HepG2 (cell line): ENCODE measurements around the gene TNFAIP8L2. TPM values are rescaled to one million over a fixed set of nuclear protein-coding genes. Genes with fewer than 3 reads are reported as not detected.
A peak's percentile ranks its signal among the peaks of the same experiment; 100 is the strongest.

Experiments
- CC2D1A ChIP-seq: sonication (generic); formaldehyde crosslinking; IDR thresholded peaks from 2 replicates; pipeline ENCODE4 v1.8.1; 2023; ENCODE audit warnings: mild to moderate bottlenecking, missing genetic modification reagents
- CREB1 ChIP-seq, 2 experiments: fragments of 450-650 bp in 1 of 2; IDR thresholded peaks; 2 replicates each; pipeline ENCODE4 v1.6.1; 2016 to 2017; ENCODE audit warnings: control low read depth in 1 of 2, mild to moderate bottlenecking in 1 of 2, missing compliant biosample characterization in 1 of 2, missing genetic modification characterization in 1 of 2
- ELF3 ChIP-seq: IDR thresholded peaks from 2 replicates; pipeline ENCODE4 v1.6.1; 2016; ENCODE audit warnings: missing genetic modification reagents, missing compliant biosample characterization
- FIP1L1 ChIP-seq: fragments of 200-400 bp; formaldehyde crosslinking; IDR thresholded peaks from 2 replicates; pipeline ENCODE4 v1.6.1; 2018; ENCODE audit warnings: low read depth, mild to moderate bottlenecking, low read length, moderate library complexity, borderline replicate concordance; ENCODE audit not compliant: insufficient read depth
- HDAC1 ChIP-seq: sonication (generic); formaldehyde crosslinking; IDR thresholded peaks from 2 replicates; pipeline ENCODE4 v1.5.1; 2020; ENCODE audit warnings: mild to moderate bottlenecking, missing genetic modification reagents
- NFYB ChIP-seq: sonication (generic); formaldehyde crosslinking; IDR thresholded peaks from 2 replicates; pipeline ENCODE4 v1.4.0; 2020; ENCODE audit warnings: missing genetic modification reagents
- RBM22 ChIP-seq: fragments of 200-400 bp; formaldehyde crosslinking; optimal IDR thresholded peaks from 2 replicates; pipeline ENCODE3; 2017; ENCODE audit warnings: mild to moderate bottlenecking, low read length, moderate library complexity
- RXRB ChIP-seq: IDR thresholded peaks from 2 replicates; pipeline ENCODE4 v1.6.1; 2016; ENCODE audit warnings: borderline replicate concordance, missing genetic modification reagents, missing compliant biosample characterization
- SIX1 ChIP-seq: sonication (generic); formaldehyde crosslinking; IDR thresholded peaks from 2 replicates; pipeline ENCODE4 v1.4.0; 2020; ENCODE audit warnings: missing genetic modification reagents, borderline replicate concordance
- TBL1XR1 ChIP-seq: fragments of 150-350 bp; IDR thresholded peaks from 2 replicates; pipeline ENCODE4 v1.6.1; 2014; ENCODE audit warnings: borderline replicate concordance, low read length; ENCODE audit not compliant: partially characterized antibody
- YY1 ChIP-seq: IDR thresholded peaks from 2 replicates; pipeline ENCODE4 v1.6.1; 2011; ENCODE audit warnings: low read length, low read depth, moderate library complexity, mild to moderate bottlenecking; ENCODE audit not compliant: insufficient read depth, insufficient replicate concordance
- ZBTB1 ChIP-seq: sonication (generic); formaldehyde crosslinking; IDR thresholded peaks from 2 replicates; pipeline ENCODE4 v1.4.0; 2020; ENCODE audit warnings: missing genetic modification reagents, borderline replicate concordance
- ZEB1 ChIP-seq: IDR thresholded peaks from 2 replicates; pipeline ENCODE4 v1.6.1; 2012; ENCODE audit warnings: mild to moderate bottlenecking, low read depth, inconsistent platforms; ENCODE audit not compliant: insufficient replicate concordance
- ZFP82 ChIP-seq: sonication (generic); formaldehyde crosslinking; IDR thresholded peaks from 2 replicates; pipeline ENCODE4 v1.5.1; 2020; ENCODE audit warnings: mild to moderate bottlenecking, missing genetic modification reagents, borderline replicate concordance
- ZKSCAN5 ChIP-seq: sonication (generic); formaldehyde crosslinking; IDR thresholded peaks from 2 replicates; pipeline ENCODE4 v1.5.1; 2020; ENCODE audit warnings: mild to moderate bottlenecking, missing genetic modification reagents
- ZNF263 ChIP-seq: sonication (generic); formaldehyde crosslinking; IDR thresholded peaks from 2 replicates; pipeline ENCODE4 v1.4.0; 2020; ENCODE audit warnings: missing genetic modification reagents
- ZNF441 ChIP-seq: sonication (generic); formaldehyde crosslinking; IDR thresholded peaks from 2 replicates; pipeline ENCODE4 v1.7.0; 2021; ENCODE audit warnings: missing genetic modification reagents, borderline replicate concordance
- ZNF451 ChIP-seq: sonication (generic); formaldehyde crosslinking; IDR thresholded peaks from 2 replicates; pipeline ENCODE4 v1.5.0; 2020; ENCODE audit warnings: mild to moderate bottlenecking, missing genetic modification reagents
- ZNF749 ChIP-seq: sonication (generic); formaldehyde crosslinking; IDR thresholded peaks from 2 replicates; pipeline ENCODE4 v1.8.0; 2022; ENCODE audit warnings: mild to moderate bottlenecking, missing genetic modification reagents, moderate library complexity, borderline replicate concordance
- polyA plus RNA-seq, 8 experiments: library from polyadenylated mRNA; depleted of rRNA in 3 of 8; stranded (reverse) in 7 of 8; unstranded in 1 of 8; fragments of >200 nt; fragmentation: Illumina TruSeq in 4 of 8; extraction: Trizol in 4 of 8; gene quantifications; 2 replicates each; pipeline versions ENCODE4 v1.2.1 to v1.2.3, GENCODE V29; 2011 to 2016; ENCODE audit warnings: low read depth in 4 of 8, missing spikeins in 1 of 8, mixed read lengths in 1 of 8; ENCODE audit not compliant: insufficient read depth in 1 of 8
- total RNA-seq, 5 experiments: library from RNA; depleted of rRNA; stranded (reverse); fragments of >200 nt; fragmentation: Illumina TruSeq; extraction: Trizol; gene quantifications; 2 replicates each; pipeline ENCODE4 v1.2.3, GENCODE V29; 2016; ENCODE audit warnings: low read depth in 1 of 5
- TF ChIP-seq, protein P1 (sequence below): sonication (generic); formaldehyde crosslinking; IDR thresholded peaks from 2 replicates; pipeline ENCODE4 v1.4.0; 2020; ENCODE audit warnings: missing genetic modification reagents
- TF ChIP-seq, protein P2 (sequence below): sonication (generic); formaldehyde crosslinking; IDR thresholded peaks from 2 replicates; pipeline ENCODE4 v1.8.1; 2023; ENCODE audit warnings: mild to moderate bottlenecking, missing genetic modification reagents, borderline replicate concordance
- TF ChIP-seq, protein P3 (sequence below): sonication (generic); formaldehyde crosslinking; IDR thresholded peaks from 2 replicates; pipeline ENCODE4 v1.5.1; 2020; ENCODE audit warnings: mild to moderate bottlenecking, missing genetic modification reagents, moderate library complexity
- TF ChIP-seq, protein P4 (sequence below): sonication (generic); formaldehyde crosslinking; IDR thresholded peaks from 2 replicates; pipeline ENCODE4 v1.4.0; 2020; ENCODE audit warnings: mild to moderate bottlenecking, low read depth, missing genetic modification reagents
- TF ChIP-seq, protein P5 (sequence below): sonication (generic); formaldehyde crosslinking; conservative IDR thresholded peaks from 2 replicates; pipeline ENCODE4 v1.8.0; 2022; ENCODE audit warnings: mild to moderate bottlenecking, moderate library complexity, missing genetic modification reagents

Gene TNFAIP8L2
- total and polyA plus RNA-seq, 2 of the 13 experiments (the other 11 are each of a cell fraction or from before 2014, with no cell fraction given): not detected

DNA sequence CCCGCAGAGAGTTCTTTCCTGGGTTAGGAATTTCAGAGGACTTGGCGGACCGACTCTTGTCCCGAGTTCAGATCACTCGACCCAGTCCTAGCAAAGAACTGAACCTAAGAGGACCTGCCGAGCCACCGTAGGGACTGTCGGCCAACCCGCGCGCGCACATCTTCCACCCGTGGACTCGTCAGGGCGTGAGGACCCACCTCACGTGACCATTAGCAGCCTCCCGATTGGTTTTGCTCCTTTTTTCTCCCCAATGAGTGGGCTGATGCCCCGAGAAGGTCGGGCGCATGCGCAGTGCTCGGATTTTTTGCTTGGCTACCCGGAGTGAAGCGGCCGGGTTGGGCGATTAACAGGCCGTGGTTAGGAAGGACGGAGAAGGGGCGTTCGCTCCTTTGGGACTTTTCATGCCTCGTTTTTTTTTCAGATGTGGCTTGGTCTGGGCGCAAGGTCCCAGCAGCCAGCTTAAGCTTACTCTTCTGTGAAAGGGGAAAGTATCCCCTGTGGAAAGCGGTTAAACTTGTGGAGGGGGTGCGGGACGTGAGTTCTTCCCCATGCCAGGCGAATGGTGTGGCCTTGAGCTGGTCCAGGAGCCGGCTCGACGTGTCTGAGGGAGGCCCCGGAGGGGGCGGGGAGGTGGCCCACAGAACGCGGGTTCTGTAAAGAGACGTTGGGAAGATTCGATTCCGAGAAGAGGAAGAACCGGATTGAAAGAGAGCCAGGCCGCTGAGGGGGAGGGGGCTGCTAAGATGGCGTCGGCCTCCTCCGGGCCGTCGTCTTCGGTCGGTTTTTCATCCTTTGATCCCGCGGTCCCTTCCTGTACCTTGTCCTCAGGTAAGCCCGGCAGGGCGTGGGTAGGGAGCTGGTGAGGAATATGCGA lies 42.0 kb downstream of the TNFAIP8L2 start, which contains the start of gene PIP5K1A (continued):
- no peak for TF ChIP-seq ZFP82
- TF ChIP-seq, protein P1, sequence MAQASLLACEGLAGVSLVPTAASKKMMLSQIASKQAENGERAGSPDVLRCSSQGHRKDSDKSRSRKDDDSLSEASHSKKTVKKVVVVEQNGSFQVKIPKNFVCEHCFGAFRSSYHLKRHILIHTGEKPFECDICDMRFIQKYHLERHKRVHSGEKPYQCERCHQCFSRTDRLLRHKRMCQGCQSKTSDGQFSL: no peak
- no peak for TF ChIP-seq RBM22
- TF ChIP-seq HDAC1: peak; percentile 52; the same call in 1 of the 2 replicates
- no peak for TF ChIP-seq ZNF749
- TF ChIP-seq, protein P2, sequence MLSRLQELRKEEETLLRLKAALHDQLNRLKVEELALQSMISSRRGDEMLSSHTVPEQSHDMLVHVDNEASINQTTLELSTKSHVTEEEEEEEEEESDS (CRISPR knock-in tag): 0 out of 2 replicates have a peak, but pooled peaks have one; percentile 43
- TF ChIP-seq YY1: peak; percentile 86
- TF ChIP-seq ZNF263 (CRISPR knock-in tag): no peak
- no peak for TF ChIP-seq SIX1
- TF ChIP-seq NFYB (CRISPR knock-in tag): peak; percentile 82
- no peak for TF ChIP-seq ZKSCAN5
- TF ChIP-seq, protein P3, sequence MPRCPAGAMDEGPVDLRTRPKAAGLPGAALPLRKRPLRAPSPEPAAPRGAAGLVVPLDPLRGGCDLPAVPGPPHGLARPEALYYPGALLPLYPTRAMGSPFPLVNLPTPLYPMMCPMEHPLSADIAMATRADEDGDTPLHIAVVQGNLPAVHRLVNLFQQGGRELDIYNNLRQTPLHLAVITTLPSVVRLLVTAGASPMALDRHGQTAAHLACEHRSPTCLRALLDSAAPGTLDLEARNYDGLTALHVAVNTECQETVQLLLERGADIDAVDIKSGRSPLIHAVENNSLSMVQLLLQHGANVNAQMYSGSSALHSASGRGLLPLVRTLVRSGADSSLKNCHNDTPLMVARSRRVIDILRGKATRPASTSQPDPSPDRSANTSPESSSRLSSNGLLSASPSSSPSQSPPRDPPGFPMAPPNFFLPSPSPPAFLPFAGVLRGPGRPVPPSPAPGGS (CRISPR knock-in tag): 0 out of 2 replicates have a peak, but pooled peaks have one; percentile 48
- TF ChIP-seq TBL1XR1: peak; percentile 33
- TF ChIP-seq ZBTB1 (CRISPR knock-in tag): no peak
- no peak for TF ChIP-seq ZNF451
- peak; percentile 43 for TF ChIP-seq ZEB1
- TF ChIP-seq, protein P4, sequence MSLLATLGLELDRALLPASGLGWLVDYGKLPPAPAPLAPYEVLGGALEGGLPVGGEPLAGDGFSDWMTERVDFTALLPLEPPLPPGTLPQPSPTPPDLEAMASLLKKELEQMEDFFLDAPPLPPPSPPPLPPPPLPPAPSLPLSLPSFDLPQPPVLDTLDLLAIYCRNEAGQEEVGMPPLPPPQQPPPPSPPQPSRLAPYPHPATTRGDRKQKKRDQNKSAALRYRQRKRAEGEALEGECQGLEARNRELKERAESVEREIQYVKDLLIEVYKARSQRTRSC (CRISPR knock-in tag): no peak
- TF ChIP-seq ZNF441: peak; percentile 62; the same call in 1 of the 2 replicates
- TF ChIP-seq FIP1L1: no peak
- TF ChIP-seq, protein P5, sequence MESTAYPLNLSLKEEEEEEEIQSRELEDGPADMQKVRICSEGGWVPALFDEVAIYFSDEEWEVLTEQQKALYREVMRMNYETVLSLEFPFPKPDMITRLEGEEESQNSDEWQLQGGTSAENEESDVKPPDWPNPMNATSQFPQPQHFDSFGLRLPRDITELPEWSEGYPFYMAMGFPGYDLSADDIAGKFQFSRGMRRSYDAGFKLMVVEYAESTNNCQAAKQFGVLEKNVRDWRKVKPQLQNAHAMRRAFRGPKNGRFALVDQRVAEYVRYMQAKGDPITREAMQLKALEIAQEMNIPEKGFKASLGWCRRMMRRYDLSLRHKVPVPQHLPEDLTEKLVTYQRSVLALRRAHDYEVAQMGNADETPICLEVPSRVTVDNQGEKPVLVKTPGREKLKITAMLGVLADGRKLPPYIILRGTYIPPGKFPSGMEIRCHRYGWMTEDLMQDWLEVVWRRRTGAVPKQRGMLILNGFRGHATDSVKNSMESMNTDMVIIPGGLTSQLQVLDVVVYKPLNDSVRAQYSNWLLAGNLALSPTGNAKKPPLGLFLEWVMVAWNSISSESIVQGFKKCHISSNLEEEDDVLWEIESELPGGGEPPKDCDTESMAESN (CRISPR knock-in tag): no peak; the same call in 1 of the 2 replicates
- TF ChIP-seq CREB1 (IDR thresholded peaks at IDR 0.05): no peak
- TF ChIP-seq CREB1 (CRISPR knock-in tag; IDR thresholded peaks at IDR 0.05): no peak; the same call in 1 of the 2 replicates
- TF ChIP-seq RXRB (CRISPR knock-in tag): no peak; the same call in 1 of the 2 replicates
- no peak for TF ChIP-seq CC2D1A (CRISPR knock-in tag)
- no peak; the same call in 1 of the 2 replicates for TF ChIP-seq ELF3 (CRISPR knock-in tag)
